Chondrocyte (in vitro differentiated cells): Measurements from ENCODE around the gene POU2AF3. TPM values are rescaled to one million over a fixed set of nuclear protein-coding genes. Genes with fewer than 3 reads are reported as not detected.

Experiments used
- DNase-seq: peaks from one replicate; pipeline ENCODE4 v3.0.0; 2021; ENCODE audit warnings: mixed read lengths, low spot score
- H3K27ac Mint-ChIP-seq: one replicate; pipeline ENCODE4 v1.8.0; 2021; ENCODE audit warnings: mild to moderate bottlenecking, moderate library complexity, mixed read lengths; ENCODE audit not compliant: unreplicated experiment
- H3K27me3 Mint-ChIP-seq: 2 replicates; pipeline ENCODE4 v1.8.0; 2021; ENCODE audit warnings: low read depth, mixed read lengths
- H3K36me3 Mint-ChIP-seq: 2 replicates; pipeline ENCODE4 v1.8.0; 2021; ENCODE audit warnings: low read depth, mixed read lengths
- H3K4me1 Mint-ChIP-seq: 2 replicates; pipeline ENCODE4 v1.8.0; 2021; ENCODE audit warnings: low read depth, mild to moderate bottlenecking, mixed read lengths
- H3K4me3 Mint-ChIP-seq: one replicate; pipeline ENCODE4 v1.8.0; 2021; ENCODE audit warnings: mild to moderate bottlenecking, moderate library complexity, mixed read lengths; ENCODE audit not compliant: unreplicated experiment
- H3K9me3 Mint-ChIP-seq: 2 replicates; pipeline ENCODE4 v1.8.0; 2021; ENCODE audit warnings: low read depth, mixed read lengths
- CTCF ChIP-seq: fragments of 200-600 bp; sonication (generic); IDR thresholded peaks from 2 replicates; pipeline ENCODE4 v1.5.0; 2021; ENCODE audit warnings: antibody characterized with exemption, mild to moderate bottlenecking, moderate library complexity
- total RNA-seq: library from RNA; stranded (reverse); gene quantifications from 3 replicates; pipeline ENCODE4 v1.2.1, GENCODE V29; 2021

The POU2AF3 gene
- total RNA-seq, 1 donor from 2014 or later: not detected

- no peak overlapping the region for H3K4me3 Mint-ChIP-seq
- no peaks in the 10 kb centered on the region for H3K9me3 Mint-ChIP-seq
- TF ChIP-seq CTCF: no peak
- peak overlapping the region; percentile 32 for H3K27ac Mint-ChIP-seq
- no peaks in the 10 kb centered on the region for H3K4me1 Mint-ChIP-seq
- no peak for DNase-seq
- peaks cover 7% of the 10 kb centered on the region for H3K27me3 Mint-ChIP-seq
- H3K36me3 Mint-ChIP-seq: no peaks in the 10 kb centered on the region
These were observed 2.1 kb upstream of the POU2AF3 start for GRCh38 chr11:111296196-111296595.

- TF ChIP-seq CTCF: no peak
- H3K4me3 Mint-ChIP-seq: peak overlapping the region; percentile 10
- H3K4me1 Mint-ChIP-seq: no peaks in the 10 kb centered on the region
- no peak for DNase-seq
- peaks cover 8% of the 10 kb centered on the region for H3K27me3 Mint-ChIP-seq
- no peak overlapping the region for H3K27ac Mint-ChIP-seq
- H3K36me3 Mint-ChIP-seq: no peaks in the 10 kb centered on the region
- no peaks in the 10 kb centered on the region for H3K9me3 Mint-ChIP-seq
These were observed 650 bp upstream of the POU2AF3 start for GRCh38 chr11:111297696-111298095.

- H3K27me3 Mint-ChIP-seq: peaks cover 10% of the 10 kb centered on the region
- DNase-seq: no peak
- TF ChIP-seq CTCF: peak; percentile 82
- H3K36me3 Mint-ChIP-seq: no peaks in the 10 kb centered on the region
- peak overlapping the region; percentile 63 for H3K4me3 Mint-ChIP-seq
- no peaks in the 10 kb centered on the region for H3K4me1 Mint-ChIP-seq
- no peaks in the 10 kb centered on the region for H3K9me3 Mint-ChIP-seq
- H3K27ac Mint-ChIP-seq: no peak overlapping the region
These were observed 1.0 kb downstream of the POU2AF3 start for GRCh38 chr11:111299101-111300026.

GRCh38 chr11:111300569-111300968 is 2.2 kb downstream of the POU2AF3 start:
- Mint-ChIP-seq H3K4me1 (no peaks in the 10 kb centered on the region), H3K27me3 (peaks cover 22% of the 10 kb centered on the region), H3K9me3 (no peaks in the 10 kb centered on the region), H3K36me3 (no peaks in the 10 kb centered on the region), H3K27ac (no peak overlapping the region), H3K4me3 (peak overlapping the region; percentile 63)
- DNase-seq: no peak
- TF ChIP-seq CTCF: no peak

GRCh38 chr11:111301004-111301841 is 2.9 kb downstream of the POU2AF3 start:
- Mint-ChIP-seq H3K9me3 (no peaks in the 10 kb centered on the region), H3K4me3 (no peak overlapping the region)
- no peak for TF ChIP-seq CTCF

More at GRCh38 chr11:111301004-111301841, 2.9 kb downstream of the POU2AF3 start:
- H3K36me3 Mint-ChIP-seq: no peaks in the 10 kb centered on the region
- no peak overlapping the region for H3K27ac Mint-ChIP-seq
- no peaks in the 10 kb centered on the region for H3K4me1 Mint-ChIP-seq
- H3K27me3 Mint-ChIP-seq: peaks cover 29% of the 10 kb centered on the region
- DNase-seq: no peak
